Measurements from ENCODE around the gene TFPT.

The TFPT gene

DNA sequence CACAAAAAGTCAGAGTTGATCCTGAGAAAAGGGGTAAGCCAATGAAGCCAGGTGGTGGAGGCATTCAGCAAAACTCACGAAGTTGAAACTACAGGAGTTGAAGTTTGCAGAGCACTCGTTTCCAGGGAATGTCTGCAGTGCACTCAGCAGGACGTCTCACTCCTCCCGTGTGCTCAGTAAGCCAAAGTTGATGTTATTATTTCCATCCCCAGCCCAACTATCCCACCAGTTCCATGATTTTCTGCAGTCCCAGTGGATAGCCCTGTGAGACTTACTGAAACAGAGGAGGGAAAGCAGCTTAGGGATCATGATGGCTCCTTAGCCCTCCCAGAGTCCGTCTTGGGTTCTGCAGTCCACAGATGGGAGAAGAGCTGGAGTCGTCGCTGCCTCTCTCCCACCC, 34.4 kb downstream of the TFPT start, which contains the start of gene TARM1:
Gene TARM1 (minus strand): TSS at position 334 of the 400 bp plus-strand sequence. CDS start 25 bp downstream, at position 309.
- H3K4me1 ChIP-seq (ENCODE audit: insufficient read depth, low read length) = no peaks in the 10 kb centered on the region
- H3K4me3 ChIP-seq (ENCODE audit: low read depth in 1 of 2, low read length in 2 of 2) = no peak within 1 kb of the TSS
- H3K9me3 ChIP-seq (ENCODE audit: insufficient read depth, low read length, severe bottlenecking) = peaks cover 6% of the 10 kb centered on the region
- no peaks in the 10 kb centered on the region for H3K79me2 ChIP-seq (ENCODE audit: insufficient read depth, low read length)
- no peaks in the 10 kb centered on the region for H3K27me3 ChIP-seq (ENCODE audit: insufficient read depth, low read length, poor library complexity)
- no peaks in the 10 kb centered on the region for H4K20me1 ChIP-seq (ENCODE audit: insufficient read depth, low read length)
- no peak within 1 kb of the TSS for H3K9ac ChIP-seq (ENCODE audit: low read depth, low read length)
- no peak within 1 kb of the TSS for H3K4me2 ChIP-seq (ENCODE audit: insufficient read depth, low read length)
- no peak within 1 kb of the TSS for H3K27ac ChIP-seq (ENCODE audit: low read length)
- TF ChIP-seq, protein P1, sequence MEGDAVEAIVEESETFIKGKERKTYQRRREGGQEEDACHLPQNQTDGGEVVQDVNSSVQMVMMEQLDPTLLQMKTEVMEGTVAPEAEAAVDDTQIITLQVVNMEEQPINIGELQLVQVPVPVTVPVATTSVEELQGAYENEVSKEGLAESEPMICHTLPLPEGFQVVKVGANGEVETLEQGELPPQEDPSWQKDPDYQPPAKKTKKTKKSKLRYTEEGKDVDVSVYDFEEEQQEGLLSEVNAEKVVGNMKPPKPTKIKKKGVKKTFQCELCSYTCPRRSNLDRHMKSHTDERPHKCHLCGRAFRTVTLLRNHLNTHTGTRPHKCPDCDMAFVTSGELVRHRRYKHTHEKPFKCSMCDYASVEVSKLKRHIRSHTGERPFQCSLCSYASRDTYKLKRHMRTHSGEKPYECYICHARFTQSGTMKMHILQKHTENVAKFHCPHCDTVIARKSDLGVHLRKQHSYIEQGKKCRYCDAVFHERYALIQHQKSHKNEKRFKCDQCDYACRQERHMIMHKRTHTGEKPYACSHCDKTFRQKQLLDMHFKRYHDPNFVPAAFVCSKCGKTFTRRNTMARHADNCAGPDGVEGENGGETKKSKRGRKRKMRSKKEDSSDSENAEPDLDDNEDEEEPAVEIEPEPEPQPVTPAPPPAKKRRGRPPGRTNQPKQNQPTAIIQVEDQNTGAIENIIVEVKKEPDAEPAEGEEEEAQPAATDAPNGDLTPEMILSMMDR (IDR thresholded peaks at IDR 0.05; ENCODE audit: borderline replicate concordance, extremely low read depth, low read length, poor library complexity, severe bottlenecking) = no peak
- no peak for TF ChIP-seq EZH2 (IDR thresholded peaks at IDR 0.05; ENCODE audit: borderline replicate concordance, low read depth, low read length, severe bottlenecking)
- no peak for ATAC-seq (ENCODE audit: insufficient read depth, low read depth)
- no peak within 1 kb of the TSS for H2AFZ ChIP-seq (ENCODE audit: low read depth, low read length)
- no peak for DNase-seq
- no peaks in the 10 kb centered on the region for H3K36me3 ChIP-seq (ENCODE audit: insufficient read depth, low read length)

DNA sequence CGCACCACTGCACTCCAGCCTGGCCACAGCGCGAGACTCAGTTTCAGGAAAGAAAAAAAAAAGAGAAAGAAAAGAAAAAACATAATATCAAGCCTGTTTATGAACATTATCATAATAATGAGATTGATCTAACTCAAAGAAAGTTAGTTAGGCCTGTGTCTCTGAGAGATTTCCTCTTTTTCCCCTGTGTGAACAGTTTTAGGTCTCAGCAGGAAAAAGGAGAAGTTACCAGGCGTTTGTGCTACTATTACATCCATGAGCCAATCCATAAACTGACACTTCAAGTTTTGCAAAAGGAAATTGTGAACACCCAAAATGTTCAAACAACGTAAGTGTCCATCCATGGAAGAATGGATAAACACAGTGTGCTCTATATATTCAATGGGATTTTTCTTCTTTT, 38.1 kb downstream of the TFPT start:
- Histone ChIP-seq H4K20me1 (ENCODE audit: insufficient read depth, low read length) (no peaks in the 10 kb centered on the region), H3K4me3 (ENCODE audit: low read depth in 1 of 2, low read length in 2 of 2) (no peak overlapping the region), H3K9me3 (ENCODE audit: insufficient read depth, low read length, severe bottlenecking) (peaks cover 6% of the 10 kb centered on the region), H3K79me2 (ENCODE audit: insufficient read depth, low read length) (no peaks in the 10 kb centered on the region), H3K4me2 (ENCODE audit: insufficient read depth, low read length) (no peak overlapping the region), H2AFZ (ENCODE audit: low read depth, low read length) (no peak overlapping the region), H3K27me3 (ENCODE audit: insufficient read depth, low read length, poor library complexity) (no peaks in the 10 kb centered on the region), H3K9ac (ENCODE audit: low read depth, low read length) (no peak overlapping the region), H3K4me1 (ENCODE audit: insufficient read depth, low read length) (no peaks in the 10 kb centered on the region), H3K36me3 (ENCODE audit: insufficient read depth, low read length) (no peaks in the 10 kb centered on the region), H3K27ac (ENCODE audit: low read length) (no peak overlapping the region)
- TF ChIP-seq, protein P1 (IDR thresholded peaks at IDR 0.05; ENCODE audit: borderline replicate concordance, extremely low read depth, low read length, poor library complexity, severe bottlenecking) = no peak
- TF ChIP-seq EZH2 (IDR thresholded peaks at IDR 0.05; ENCODE audit: borderline replicate concordance, low read depth, low read length, severe bottlenecking) = no peak
- ATAC-seq (ENCODE audit: insufficient read depth, low read depth) = no peak
- DNase-seq = no peak

GRCh38 chr19:54074851-54075250, 40.6 kb downstream of the TFPT start:
- Histone ChIP-seq H4K20me1 (ENCODE audit: insufficient read depth, low read length) (no peaks in the 10 kb centered on the region), H3K79me2 (ENCODE audit: insufficient read depth, low read length) (no peaks in the 10 kb centered on the region), H2AFZ (ENCODE audit: low read depth, low read length) (no peak overlapping the region), H3K4me3 (ENCODE audit: low read depth in 1 of 2, low read length in 2 of 2) (no peak overlapping the region), H3K4me1 (ENCODE audit: insufficient read depth, low read length) (no peaks in the 10 kb centered on the region), H3K4me2 (ENCODE audit: insufficient read depth, low read length) (no peak overlapping the region), H3K36me3 (ENCODE audit: insufficient read depth, low read length) (no peaks in the 10 kb centered on the region), H3K9ac (ENCODE audit: low read depth, low read length) (no peak overlapping the region), H3K27me3 (ENCODE audit: insufficient read depth, low read length, poor library complexity) (no peaks in the 10 kb centered on the region), H3K9me3 (ENCODE audit: insufficient read depth, low read length, severe bottlenecking) (no peaks in the 10 kb centered on the region), H3K27ac (ENCODE audit: low read length) (no peak overlapping the region)
- no peak for TF ChIP-seq EZH2 (IDR thresholded peaks at IDR 0.05; ENCODE audit: borderline replicate concordance, low read depth, low read length, severe bottlenecking)
- TF ChIP-seq, protein P1 (IDR thresholded peaks at IDR 0.05; ENCODE audit: borderline replicate concordance, extremely low read depth, low read length, poor library complexity, severe bottlenecking) = no peak
- ATAC-seq (ENCODE audit: insufficient read depth, low read depth) = no peak
- no peak for DNase-seq

GRCh38 chr19:54073829-54074228, 41.6 kb downstream of the TFPT start:
- TF ChIP-seq, protein P1 (IDR thresholded peaks at IDR 0.05; ENCODE audit: borderline replicate concordance, extremely low read depth, low read length, poor library complexity, severe bottlenecking) = no peak
- TF ChIP-seq EZH2 (IDR thresholded peaks at IDR 0.05; ENCODE audit: borderline replicate concordance, low read depth, low read length, severe bottlenecking) = no peak
- DNase-seq (no peak), ATAC-seq (ENCODE audit: insufficient read depth, low read depth) (no peak)
- Histone ChIP-seq H3K27ac (ENCODE audit: low read length) (no peak overlapping the region), H2AFZ (ENCODE audit: low read depth, low read length) (no peak overlapping the region), H3K9me3 (ENCODE audit: insufficient read depth, low read length, severe bottlenecking) (no peaks in the 10 kb centered on the region), H3K4me1 (ENCODE audit: insufficient read depth, low read length) (no peaks in the 10 kb centered on the region), H3K4me2 (ENCODE audit: insufficient read depth, low read length) (no peak overlapping the region), H3K36me3 (ENCODE audit: insufficient read depth, low read length) (no peaks in the 10 kb centered on the region), H3K4me3 (ENCODE audit: low read depth in 1 of 2, low read length in 2 of 2) (no peak overlapping the region), H4K20me1 (ENCODE audit: insufficient read depth, low read length) (no peaks in the 10 kb centered on the region), H3K9ac (ENCODE audit: low read depth, low read length) (no peak overlapping the region), H3K79me2 (ENCODE audit: insufficient read depth, low read length) (no peaks in the 10 kb centered on the region), H3K27me3 (ENCODE audit: insufficient read depth, low read length, poor library complexity) (no peaks in the 10 kb centered on the region)
